GM18498 (cell line): ENCODE results near the gene DDC.

Experiments used
- ATAC-seq: cut with Tn5 transposase; IDR thresholded peaks from one replicate; pipeline ENCODE4 v1.9.1; 2021; ENCODE audit warnings: mild to moderate bottlenecking, moderate library complexity; ENCODE audit not compliant: unreplicated experiment

Gene DDC

GRCh38 chr7:50491943-50492342 lies 73.3 kb downstream of the DDC start:
- ATAC-seq = no peak

DNA sequence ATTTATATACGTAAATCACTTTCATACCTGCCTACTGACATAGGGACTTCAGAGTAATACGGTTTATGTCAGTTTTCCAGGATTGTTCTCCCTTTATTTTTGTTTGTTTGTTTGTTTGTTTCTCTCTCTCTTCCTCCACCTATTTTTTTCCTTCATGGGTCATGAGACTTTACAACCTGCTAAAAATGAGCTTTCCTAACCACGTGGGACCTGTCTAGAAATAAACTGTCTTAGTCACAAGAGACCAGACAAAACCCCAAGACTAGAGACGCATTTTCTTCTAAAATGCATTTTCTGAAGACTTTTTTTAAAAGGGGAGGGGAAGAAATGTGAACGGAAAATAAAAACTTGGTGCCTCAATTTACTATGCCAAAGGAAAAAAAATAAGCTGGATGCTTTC lies 74.0 kb downstream of the DDC start:
- no peak for ATAC-seq

GRCh38 chr7:50488379-50488778 lies 76.8 kb downstream of the DDC start:
- ATAC-seq = no peak

- ATAC-seq = no peak
Measured at GRCh38 chr7:50486512-50486911, 78.7 kb downstream of the DDC start.

- no peak for ATAC-seq
Measured at GRCh38 chr7:50481867-50482266, 83.3 kb downstream of the DDC start.

GRCh38 chr7:50480797-50481196 lies 84.4 kb downstream of the DDC start:
- ATAC-seq = no peak

DNA sequence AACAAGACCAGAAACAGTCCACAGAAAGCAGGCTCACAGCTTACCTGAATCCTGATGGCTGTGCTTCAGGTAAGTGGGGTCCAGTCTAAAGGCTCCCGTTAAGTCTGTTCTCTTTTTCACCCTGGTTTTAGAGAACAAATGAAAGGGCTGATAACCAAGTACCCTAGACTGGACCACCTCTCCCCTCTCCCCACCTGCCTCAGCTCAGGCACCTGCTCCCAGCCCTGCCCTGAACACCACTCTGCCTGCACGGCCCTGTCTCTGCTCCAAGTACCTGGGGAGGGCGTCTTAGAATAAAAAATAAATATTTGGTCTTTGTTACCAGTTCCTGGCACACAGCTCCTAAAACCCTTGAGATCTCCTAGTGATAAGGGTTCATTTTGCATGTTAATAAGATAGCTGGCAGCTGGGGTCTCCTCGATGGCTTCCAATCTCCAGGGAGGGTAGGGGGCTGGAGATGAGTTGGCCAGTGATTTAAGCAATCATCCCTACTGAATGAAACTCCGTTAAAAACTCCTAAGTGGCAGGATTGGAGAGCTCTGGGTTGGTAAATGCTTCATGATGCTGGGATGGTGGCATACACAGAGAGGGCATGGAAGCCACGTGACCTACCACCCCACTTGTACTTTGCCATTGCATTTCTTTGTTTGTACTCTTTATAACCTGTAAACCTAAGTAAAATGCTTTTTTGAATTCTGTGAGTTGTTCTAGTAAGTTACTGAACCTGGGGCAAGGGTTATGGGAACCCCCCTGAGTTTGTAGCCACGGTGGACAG lies 85.3 kb downstream of the DDC start:
- no peak for ATAC-seq

DNA sequence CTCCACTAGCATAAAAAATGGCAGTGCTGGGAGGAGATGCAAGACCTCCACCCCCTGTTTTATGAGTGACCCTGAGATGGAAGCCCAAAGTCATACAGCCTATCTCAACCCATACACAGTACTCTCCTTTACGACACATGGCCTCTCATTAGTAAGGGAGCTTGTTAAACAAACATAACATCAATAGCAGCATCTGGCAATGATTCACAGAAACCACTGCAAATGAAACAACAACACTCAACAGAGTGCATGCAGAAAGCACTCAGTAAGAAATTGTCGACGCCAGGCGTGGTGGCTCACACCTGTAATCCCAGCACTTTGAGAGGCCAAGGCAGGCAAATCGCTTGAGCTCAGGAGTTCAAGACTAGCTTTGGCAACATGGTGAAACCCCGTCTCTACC lies 87.6 kb downstream of the DDC start:
- ATAC-seq = no peak

DNA sequence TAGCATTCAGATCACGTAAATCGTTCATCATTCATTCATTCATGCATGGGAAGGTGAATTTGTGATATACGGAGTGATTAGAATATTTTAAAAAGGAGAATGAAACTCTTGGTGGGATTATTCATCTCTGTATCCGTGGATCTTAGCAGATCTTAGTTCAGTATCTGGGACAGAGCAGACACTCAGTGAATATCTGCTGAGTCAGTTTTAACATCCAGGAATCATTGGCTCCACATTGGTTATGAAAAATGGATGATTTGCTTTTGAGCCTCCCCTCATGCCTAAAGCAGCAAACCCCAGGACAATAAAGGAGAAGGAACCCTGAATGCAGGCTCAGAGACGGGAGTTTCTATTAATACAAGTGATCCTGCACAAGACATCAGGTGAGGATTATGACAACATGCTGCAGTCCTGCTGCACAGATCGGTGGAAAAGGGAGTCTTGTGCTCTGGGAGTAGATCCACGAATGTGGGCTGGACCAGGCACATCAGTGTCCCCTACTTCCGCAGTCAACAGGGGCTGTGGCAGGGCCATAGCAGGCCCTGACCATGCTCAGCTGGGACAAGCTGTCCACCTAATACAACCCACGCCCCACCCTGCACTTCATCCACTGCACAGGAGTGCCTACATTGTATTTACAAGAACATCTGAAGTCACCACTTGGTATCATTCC lies 88.1 kb downstream of the DDC start:
- no peak for ATAC-seq

DNA sequence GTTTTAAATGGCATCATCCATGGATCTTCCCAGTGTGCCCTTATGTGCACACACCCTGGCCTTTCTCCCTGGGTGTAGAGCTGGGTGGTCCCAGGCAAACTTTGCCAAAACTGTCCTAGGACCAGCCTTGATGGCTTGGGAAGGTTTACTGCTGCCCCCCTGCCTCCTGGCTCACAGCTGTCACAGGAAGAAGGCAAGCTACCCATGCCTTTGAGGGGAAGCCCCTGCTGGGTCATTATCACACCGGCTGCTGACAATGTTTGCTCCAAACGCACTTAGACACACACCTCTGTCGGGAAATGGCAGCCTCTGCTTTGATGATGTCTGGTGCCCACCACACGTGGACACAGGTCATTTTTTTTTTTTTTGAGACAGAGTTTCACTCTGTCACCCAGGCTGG lies 89.9 kb downstream of the DDC start:
- peak; percentile 54 for ATAC-seq

DNA sequence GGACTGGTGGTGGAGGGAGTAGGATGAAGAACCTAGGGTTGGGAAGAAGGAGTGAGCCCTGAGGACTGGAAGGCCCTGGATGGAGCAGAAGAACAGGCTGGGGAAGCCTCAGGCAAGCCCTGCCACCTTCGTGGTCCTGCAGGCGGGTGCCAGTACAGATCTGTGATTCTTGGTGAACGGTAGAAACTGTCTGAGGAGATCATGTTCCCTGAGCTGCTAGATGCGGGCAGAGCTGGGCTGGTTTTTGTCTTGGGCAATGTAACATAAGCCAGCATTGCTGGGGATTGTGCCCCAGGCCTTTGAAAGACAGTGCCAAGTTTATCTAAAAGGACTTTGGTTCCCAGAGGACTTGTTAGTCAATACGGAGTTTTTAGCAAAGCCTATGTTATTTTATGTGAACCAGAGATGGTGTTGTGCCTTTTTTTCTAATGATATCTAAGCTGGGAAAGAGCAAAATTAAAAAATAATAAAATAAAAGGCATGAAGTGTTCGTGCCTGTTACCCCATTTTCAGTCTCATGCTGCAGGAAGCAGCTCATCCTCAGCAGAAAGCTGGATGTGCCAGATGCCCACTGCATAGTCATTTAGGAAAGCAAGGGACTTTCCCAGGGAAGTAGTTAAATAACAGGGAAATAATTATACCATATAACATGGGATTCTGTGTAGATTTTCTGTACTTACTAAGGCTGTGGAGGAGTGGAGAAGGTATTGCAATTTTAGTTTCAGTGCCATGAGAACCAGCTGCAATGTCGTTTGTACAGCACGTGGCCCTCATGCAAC lies 90.6 kb downstream of the DDC start:
- ATAC-seq = no peak

- ATAC-seq = no peak
Measured at GRCh38 chr7:50473531-50473930, 91.7 kb downstream of the DDC start.

- ATAC-seq = no peak
Measured at GRCh38 chr7:50472427-50472826, 92.8 kb downstream of the DDC start.

GRCh38 chr7:50471970-50472369 lies 93.2 kb downstream of the DDC start:
- no peak for ATAC-seq

DNA sequence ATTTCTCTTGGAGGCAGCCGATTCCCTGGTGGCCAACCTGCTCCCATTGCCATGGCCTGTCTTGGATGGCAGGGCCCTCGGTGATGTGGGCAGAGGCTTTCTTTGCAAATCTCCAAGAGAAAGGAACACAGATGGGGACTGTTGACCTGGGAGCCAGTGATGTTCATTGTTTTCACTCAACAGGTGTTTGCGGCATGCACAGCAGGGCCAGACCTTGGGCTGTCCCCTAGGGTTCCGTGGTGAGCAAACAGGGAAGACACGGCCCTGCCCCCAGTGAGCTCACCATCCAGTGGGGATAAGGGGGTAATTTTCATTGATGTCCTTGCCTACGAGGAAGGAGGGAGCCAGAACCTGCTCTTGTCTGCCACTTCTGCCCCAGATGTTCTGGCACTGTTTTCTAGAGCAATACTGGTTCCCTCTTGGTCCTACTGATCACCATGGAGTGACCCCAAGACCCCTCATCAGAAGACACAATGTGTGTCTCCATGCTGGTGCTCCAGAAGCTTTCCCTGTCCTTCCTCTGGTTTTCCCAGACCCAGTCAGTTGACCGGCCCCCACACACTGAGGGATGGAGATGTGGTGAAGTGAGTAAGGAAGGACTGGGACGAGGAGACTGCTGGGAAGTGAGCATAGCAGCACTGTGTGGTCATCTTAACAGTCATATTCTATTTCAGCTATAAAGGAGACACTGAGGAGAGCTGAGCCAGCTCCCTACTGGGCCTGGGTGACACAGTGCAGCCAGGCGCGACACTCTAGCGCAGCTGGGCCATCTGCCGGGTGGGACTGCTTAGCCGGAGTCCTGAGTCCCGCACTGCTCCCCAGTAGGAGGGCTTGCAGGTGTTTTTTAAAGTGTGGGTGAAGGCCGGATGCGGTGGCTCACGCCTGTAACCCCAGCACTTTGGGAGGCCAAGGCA lies 94.7 kb downstream of the DDC start:
- ATAC-seq = no peak

DNA sequence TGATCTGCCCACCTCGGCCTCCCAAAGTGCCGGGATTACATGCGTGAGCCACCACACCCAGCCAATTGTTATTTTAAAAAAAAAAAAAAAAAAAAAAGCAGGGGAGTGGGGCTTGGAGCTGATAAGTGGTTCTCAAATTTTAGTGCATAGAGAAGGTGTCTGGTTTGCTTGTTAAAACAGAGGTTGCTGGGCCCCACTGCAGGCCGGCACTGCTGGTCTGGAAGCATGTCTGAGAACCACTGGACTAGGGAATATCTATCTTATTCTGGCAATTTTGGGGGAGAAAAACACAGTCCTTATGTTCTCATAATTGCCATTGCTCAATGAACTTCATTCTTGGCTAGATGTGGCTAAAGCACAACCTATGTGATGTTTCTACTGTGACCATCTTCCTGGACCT lies 96.0 kb downstream of the DDC start:
- ATAC-seq = no peak

DNA sequence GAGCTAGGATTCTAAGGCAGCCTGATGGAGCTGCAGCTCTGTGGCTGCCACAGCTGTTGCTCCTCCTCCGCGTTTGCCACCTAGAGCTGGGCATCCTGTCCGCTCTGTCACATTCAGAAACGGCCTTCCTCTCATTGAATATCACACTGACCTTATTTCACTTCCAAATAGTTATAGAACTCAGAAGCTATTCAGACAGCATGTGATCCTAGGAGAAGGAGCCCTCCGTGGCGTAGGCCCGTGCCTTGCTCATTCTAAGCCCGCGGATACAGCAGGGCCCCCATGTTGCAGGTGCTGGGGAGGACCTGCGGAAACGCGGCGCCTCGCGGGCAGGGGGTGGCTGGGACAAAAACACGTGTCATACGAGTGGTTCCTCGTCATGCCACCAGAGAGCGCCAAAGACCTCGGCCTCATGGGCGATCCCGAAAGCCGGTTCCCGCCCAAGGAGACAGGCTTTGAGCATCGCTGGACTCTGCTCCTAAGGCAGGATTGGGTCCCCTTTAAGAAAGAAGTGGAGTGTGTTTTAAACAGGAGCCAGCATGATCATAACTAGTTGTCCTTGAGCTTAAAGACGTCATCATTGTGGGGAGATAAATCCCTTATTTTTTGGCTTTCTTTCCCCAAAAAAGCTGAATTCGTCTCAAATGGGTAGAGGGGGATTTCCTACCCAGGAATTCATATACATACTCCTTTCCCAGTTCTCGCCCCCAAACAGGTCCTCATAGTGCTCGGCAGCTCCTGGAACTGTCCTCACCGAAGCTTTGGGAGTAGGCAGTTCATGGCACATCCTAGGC lies 97.2 kb downstream of the DDC start:
- ATAC-seq = peak; percentile 92

DNA sequence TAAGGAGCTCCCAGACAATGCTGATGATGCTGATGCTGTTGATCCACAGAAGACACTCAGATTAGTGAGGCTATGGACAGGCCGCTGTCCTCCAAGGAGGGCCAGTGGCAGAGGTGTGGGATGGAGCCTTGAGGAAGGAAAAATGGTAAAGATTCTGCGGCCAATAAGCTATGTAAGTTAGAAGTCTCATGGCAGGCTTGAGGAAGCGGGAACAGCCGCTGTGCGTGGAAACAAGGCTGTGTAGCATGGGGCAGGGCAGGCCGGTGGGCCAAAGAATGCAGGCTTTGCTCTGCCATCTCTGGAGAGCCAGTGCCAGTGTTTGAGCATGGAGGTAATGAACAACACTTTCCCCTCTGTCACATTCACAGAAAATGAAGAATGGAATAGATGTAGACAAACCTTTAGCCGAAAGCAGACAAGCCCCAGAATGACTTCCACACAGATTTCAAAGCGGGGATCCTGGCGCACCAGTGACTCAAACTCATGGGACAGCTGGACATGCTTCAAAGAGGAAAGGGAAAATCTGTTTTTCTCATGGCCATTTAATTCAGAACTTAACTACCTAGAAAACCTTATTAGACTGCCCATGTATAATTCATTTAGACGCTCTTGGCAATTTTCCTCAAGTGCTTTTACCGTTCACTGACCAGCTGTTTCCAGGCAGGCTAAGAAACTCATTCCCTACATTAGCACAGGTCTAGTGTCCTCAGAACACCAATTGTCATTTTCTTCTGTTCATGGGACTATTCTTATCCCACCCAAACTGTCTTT lies 98.2 kb downstream of the DDC start:
- no peak for ATAC-seq

DNA sequence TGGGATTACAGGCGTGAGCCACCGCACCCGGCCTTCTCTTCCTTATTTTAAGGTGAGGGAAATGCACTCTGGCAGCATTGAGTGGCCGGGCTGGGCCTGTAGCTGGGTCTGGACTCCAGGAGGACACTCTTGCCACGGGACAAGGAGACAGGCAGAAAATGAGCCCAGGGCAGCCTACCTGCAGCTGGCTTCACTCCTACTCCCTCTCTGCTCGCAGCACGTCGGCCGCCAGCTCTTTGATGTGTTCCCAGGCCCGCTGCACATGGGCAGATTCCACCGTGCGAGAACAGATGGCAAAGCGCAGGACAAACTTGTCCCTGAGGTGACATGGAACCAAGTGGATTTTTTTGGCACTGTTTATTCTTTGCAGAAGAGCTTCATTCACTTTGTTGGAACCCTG lies 102.2 kb downstream of the DDC start:
- no peak for ATAC-seq
